GM19463 (cell line): Measurements from ENCODE around the gene TMPRSS12.
A peak's percentile ranks its signal among the peaks of the same experiment; 100 is the strongest.
"Not testable (repeated sequence)": the region's sequence is repeated elsewhere in the genome, so short reads cannot be mapped to it uniquely, and the experiment has no call there.

Source experiments
- ATAC-seq: cut with Tn5 transposase; IDR thresholded peaks from one replicate; pipeline ENCODE4 v1.9.1; 2021; ENCODE audit warnings: mild to moderate bottlenecking, moderate library complexity; ENCODE audit not compliant: unreplicated experiment

TMPRSS12 gene

GRCh38 chr12:50855679-50856078 is 13.0 kb downstream of the TMPRSS12 start:
- ATAC-seq = not testable (repeated sequence)

- no peak for ATAC-seq
Measured at GRCh38 chr12:50859621-50860310, 17.0 kb downstream of the TMPRSS12 start.

GRCh38 chr12:50862316-50862715 is 19.6 kb downstream of the TMPRSS12 start:
- ATAC-seq = no peak

- no peak for ATAC-seq
Measured at GRCh38 chr12:50865266-50865665, 22.5 kb downstream of the TMPRSS12 start.

DNA sequence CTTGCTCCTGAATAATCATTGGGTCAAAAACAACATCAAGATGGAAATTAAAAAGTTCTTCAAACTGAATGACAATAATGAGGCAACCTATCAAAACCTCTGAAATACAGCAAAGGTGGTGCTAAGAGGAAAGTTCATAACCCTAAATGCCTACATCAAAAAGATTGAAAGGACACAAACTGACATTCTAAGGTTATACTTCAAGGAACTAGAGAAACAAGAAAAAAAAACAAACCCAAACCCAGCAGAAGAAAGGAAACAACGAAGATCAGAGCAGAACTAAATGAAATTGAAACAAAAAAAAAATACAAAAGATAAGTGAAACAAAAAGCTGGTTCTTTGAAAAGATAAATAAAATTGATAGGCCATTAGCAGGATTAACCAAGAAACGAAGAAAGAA is 26.2 kb downstream of the TMPRSS12 start:
- ATAC-seq = not testable (repeated sequence)

- ATAC-seq = no peak
Measured at GRCh38 chr12:50882563-50882962, 39.8 kb downstream of the TMPRSS12 start.

DNA sequence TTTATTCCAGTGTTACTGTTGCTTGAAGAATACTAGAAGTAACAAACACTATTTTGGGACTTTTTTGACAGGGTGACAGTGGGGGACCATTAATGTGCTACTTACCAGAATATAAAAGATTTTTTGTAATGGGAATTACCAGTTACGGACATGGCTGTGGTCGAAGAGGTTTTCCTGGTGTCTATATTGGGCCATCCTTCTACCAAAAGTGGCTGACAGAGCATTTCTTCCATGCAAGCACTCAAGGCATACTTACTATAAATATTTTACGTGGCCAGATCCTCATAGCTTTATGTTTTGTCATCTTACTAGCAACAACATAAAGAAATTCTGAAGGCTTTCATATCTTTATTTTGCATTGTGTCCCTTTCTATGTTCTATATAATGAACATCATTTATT is 44.5 kb downstream of the TMPRSS12 start:
- no peak for ATAC-seq

DNA sequence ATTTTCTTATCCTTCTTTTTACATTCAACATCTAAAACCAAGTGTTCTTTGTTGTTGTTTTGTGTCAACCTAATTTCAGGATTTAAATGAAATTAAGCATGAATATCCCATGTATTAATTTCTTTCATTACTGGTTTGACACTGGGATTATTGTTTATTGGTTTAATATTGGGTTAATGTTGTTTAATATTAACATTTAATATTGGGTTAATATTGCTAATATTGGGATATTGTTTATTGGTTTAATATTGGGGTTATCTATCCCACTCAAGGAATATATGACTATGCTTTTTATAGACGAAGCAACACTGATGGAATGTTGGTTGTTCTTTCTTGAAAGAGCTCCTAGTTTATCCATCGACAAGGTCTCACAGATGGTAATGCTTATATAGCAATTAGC is 45.9 kb downstream of the TMPRSS12 start:
- no peak for ATAC-seq

DNA sequence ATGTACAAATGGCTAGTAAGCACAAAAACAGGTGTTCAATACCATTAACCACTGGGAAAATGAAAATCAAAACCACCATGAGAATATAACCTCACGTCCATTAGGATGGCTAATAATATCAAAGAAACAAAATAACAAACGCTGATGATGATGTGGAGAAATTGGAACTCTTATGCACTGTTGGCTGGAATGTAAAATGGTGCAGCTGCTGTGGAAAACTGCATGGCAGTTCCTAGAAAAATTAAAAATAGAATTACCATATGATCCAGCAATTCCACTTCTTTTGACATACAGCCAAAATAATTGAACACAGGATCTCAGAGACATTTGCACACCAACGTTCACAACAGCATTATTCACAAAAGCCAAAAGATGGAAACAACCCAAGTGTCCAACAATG is 51.5 kb downstream of the TMPRSS12 start:
- no peak for ATAC-seq

DNA sequence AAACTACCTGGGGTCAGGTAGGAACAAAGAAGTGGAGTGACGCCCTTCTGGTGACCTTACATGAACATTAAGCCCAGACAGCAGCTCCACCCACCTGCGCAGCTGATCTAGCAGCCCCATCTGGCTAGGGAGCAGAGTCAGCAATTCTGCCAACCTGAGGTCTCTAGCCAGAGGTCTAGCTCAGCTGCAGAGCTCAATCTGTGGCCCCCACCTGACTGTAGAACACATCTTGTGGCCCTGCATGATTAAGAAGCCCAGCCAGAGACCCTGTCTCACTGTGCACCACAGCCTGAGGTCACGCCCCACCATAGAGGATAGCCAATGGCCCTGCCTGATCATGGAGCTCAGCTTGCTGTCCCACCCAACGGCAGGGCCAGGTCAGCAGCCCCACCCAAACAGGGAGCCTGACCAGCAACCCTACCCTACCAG is 59.0 kb downstream of the TMPRSS12 start:
- ATAC-seq = no peak

- ATAC-seq = not testable (repeated sequence)
Measured at GRCh38 chr12:50908479-50908878, 65.8 kb downstream of the TMPRSS12 start.

- not testable (repeated sequence) for ATAC-seq
Measured at GRCh38 chr12:50912361-50912760, 69.6 kb downstream of the TMPRSS12 start.

GRCh38 chr12:50913224-50913623 is 70.5 kb downstream of the TMPRSS12 start:
- ATAC-seq = no peak

DNA sequence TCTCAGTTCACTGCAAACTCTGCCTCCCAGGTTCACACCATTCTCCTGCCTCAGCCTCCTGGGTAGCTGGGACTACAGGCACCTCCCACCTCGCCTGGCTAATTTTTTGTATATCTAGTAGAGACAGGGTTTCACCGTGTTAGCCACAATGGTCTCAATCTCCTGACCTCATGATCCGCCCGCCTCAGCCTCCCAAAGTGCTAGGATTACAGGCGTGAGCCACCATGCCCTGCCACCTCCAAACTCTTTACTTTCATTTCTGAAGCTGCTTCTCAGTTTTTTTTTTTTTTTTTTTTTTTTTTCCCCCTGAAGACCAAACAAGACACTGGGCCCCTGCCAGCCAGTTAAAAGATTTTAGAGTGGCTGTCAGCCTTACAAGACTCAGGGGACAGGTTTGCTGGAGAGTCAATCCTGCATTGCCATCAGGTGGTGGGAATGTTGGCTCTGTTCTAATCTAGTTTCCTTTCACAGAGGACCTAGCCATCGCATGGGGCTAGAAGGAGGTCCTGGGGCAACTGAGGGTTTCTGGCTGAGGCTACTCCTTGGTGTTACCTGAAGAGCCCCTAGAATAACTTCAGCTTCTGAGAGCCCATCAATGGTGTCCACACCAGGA is 72.3 kb downstream of the TMPRSS12 start:
- no peak for ATAC-seq

DNA sequence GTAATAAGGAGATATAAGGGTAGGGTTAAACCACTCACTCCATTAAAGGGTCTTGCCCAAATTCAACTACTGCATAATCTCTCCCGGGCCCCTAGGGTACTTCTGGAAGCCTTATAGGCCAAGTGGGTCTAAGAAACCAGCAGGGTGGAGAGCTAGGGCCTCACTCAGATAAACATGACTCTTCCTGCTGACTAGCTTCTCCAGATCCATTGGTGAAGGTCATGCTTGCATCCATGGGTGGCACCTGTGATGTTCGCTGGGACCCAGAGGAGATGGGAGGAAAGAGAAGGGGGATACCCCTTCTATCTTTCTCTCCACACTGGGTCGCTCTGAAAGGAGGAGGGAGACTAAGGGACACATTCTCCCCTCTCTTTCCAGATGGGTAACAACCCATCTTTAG is 73.6 kb downstream of the TMPRSS12 start:
- no peak for ATAC-seq

- peak; percentile 81 for ATAC-seq
Measured at GRCh38 chr12:50918584-50919316, 76.0 kb downstream of the TMPRSS12 start.

DNA sequence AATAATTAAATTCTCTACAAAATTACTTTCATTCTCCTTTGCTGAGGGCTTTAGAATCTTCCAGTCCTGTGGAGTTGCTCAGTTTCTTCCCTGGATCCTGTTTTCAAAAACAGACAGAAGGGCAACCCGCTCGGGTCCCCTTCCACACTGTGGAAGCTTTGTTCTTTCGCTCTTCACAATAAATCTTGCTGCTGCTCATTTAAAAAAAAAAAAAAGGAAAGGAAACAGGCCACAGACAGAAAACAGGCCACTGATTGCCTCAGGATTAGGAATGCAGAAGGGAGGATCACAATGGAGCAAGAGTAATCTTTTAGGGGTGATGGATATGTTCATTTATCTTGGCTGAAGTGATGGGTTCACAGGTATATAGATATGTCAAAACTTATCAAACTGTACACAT is 80.1 kb downstream of the TMPRSS12 start:
- ATAC-seq = no peak

DNA sequence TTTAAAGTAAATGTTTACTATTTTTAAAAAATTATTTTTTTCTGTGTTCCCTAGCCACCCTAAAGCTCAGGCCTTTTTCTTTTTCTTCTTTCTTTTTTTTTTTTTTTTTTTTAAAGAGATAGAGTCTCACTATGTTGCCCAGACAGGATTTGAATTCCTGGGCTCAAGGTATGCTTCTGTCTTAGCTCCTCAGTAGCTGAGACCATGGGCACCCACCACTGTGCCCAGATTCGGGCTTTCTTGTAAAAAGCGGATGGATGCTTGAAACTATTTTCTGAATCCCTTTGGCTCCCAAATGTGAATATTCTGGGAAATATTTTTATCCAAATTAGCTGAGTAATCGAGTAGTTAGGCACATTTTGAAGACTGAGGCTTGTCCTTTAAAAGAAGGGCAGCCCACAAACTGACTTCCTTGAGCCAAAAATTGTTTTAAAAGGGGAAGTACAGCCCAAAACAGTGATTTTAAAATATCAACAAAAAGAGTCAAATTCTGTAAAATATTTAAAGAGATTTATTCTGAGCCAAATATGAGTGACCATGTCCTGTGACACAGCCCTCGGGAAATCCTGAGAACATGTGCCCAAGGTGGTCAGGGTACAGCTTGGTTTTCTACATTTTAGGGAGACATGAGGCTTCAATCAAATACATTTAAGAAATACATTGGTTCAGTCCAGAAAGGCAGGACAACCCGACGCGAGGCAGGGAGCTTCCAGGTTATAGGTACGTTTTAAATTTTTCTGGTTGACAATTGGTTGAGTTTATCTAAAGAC is 80.8 kb downstream of the TMPRSS12 start:
- no peak for ATAC-seq

- ATAC-seq = no peak
Measured at GRCh38 chr12:50924131-50924438, 81.4 kb downstream of the TMPRSS12 start.

DNA sequence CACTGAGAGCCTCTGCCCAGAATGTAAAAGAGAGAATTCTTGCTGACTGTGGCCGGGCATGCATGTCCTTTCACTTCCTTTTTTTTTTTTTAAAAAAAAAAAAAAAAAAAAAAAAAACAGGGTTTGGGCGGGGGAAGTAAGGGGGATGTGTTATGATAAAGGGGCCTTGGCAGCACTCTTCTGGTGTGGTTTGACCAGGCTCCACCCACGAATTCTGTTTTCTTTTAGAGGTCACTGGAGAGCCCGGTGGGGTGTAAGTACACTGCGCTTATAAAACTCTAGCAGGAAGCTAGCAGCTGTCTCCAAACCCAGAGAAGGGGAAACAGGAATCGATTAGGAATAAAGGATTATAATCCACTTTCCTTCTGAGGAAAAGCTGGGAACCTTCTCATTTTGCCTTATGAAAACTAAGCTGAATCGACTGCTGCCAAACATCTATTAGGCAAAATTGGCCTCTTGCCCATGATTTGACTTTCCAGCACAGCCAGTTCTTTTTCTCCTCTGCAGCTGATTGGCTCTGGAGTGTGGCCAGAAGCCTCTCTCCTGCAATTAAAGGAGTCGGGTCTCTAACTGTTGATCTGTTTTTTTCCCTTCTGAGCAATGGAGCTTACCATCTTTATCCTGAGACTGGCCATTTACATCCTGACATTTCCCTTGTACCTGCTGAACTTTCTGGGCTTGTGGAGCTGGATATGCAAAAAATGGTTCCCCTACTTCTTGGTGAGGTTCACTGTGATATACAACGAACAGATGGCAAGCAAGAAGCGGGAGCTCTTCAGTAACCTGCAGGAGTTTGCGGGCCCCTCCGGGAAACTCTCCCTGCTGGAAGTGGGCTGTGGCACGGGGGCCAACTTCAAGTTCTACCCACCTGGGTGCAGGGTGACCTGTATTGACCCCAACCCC is 82.0 kb downstream of the TMPRSS12 start:
- ATAC-seq = peak; percentile 81

GRCh38 chr12:50925342-50925651 is 82.6 kb downstream of the TMPRSS12 start:
- ATAC-seq = no peak
